ENCODE data around the gene CFAP251.

DNA sequence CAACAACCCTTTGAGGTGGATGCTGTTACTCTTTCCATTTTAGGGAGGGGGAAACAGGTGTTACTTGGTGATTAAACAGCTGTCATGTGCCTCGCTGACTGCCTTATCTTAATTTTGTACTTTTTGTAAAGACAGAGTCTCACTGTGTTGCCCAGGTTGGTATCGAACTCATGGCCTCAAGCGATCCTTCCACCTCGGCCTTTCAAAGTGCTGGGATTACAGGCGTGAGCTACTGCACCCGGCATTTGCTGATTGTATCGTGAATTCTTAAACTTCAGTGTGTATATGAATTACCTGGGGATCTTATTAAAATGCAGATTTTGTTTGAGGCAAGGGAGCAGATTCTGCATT is 29.1 kb upstream of the CFAP251 start:
- TF ChIP-seq POLR2A (IDR thresholded peaks at IDR 0.05; ENCODE audit: low read depth, low read length) = no peak
- no peak for TF ChIP-seq JUN (IDR thresholded peaks at IDR 0.05; ENCODE audit: borderline replicate concordance, insufficient read depth, insufficient read length, low read depth)
- TF ChIP-seq CTCF (IDR thresholded peaks at IDR 0.05; ENCODE audit: extremely low read depth in 1 of 2, insufficient read depth in 1 of 2, low read depth in 1 of 2, low read length in 2 of 2) = no peak
- TF ChIP-seq GATA2 (IDR thresholded peaks at IDR 0.05; ENCODE audit: insufficient read depth, insufficient read length, low read depth, low read length) = no peak
- no peak for TF ChIP-seq MAX (IDR thresholded peaks at IDR 0.05; ENCODE audit: insufficient read depth, insufficient read length)
- TF ChIP-seq EZH2 (IDR thresholded peaks at IDR 0.05; ENCODE audit: borderline replicate concordance, low read depth, low read length, severe bottlenecking) = no peak
- no peak for TF ChIP-seq POLR2AphosphoS5 (IDR thresholded peaks at IDR 0.05; ENCODE audit: insufficient read depth, low read depth, low read length)
- TF ChIP-seq MYC (IDR thresholded peaks at IDR 0.05; ENCODE audit: low read depth, low read length) = no peak
- no peak for TF ChIP-seq FOS (IDR thresholded peaks at IDR 0.05; ENCODE audit: borderline replicate concordance, insufficient read depth, low read length)
